Keratinocyte (primary cell): ENCODE data around the gene SNN. TPM values are rescaled to one million over a fixed set of nuclear protein-coding genes. Genes with fewer than 3 reads are reported as not detected.

Experiments used
- DNase-seq: peaks from one replicate; pipeline ENCODE4 v3.0.0-alpha.2; 2011; ENCODE audit warnings: low read depth, missing footprints, low spot score
- FAIRE-seq: peaks from 2 replicates; lab custom pipeline; 2011; peaks lifted over from hg19 to GRCh38; lab: Jason Lieb, UNC
- H2AFZ ChIP-seq: 2 replicates; pipeline ENCODE4 v1.6.0; 2012; ENCODE audit warnings: low read length, control low read depth, inconsistent platforms; ENCODE audit not compliant: control insufficient read depth
- H3K27ac ChIP-seq: 2 replicates; pipeline ENCODE4 v1.5.1; 2011; ENCODE audit warnings: low read length; ENCODE audit not compliant: control insufficient read depth, insufficient read depth
- H3K27me3 ChIP-seq: 3 replicates; pipeline ENCODE4 v1.6.0; 2011; ENCODE audit warnings: low read length; ENCODE audit not compliant: control insufficient read depth, insufficient read depth; ENCODE audit errors: extremely low read depth
- H3K36me3 ChIP-seq, 2 experiments: 2 replicates in 1 of 2; 3 replicates in 1 of 2; pipeline ENCODE4 v1.5.1; 2011; ENCODE audit warnings: low read length in 2 of 2, mild to moderate bottlenecking in 1 of 2; ENCODE audit not compliant: control insufficient read depth in 2 of 2, insufficient read depth in 2 of 2; ENCODE audit errors: extremely low read depth in 1 of 2
- H3K4me1 ChIP-seq: 3 replicates; pipeline ENCODE4 v1.5.1; 2011; ENCODE audit warnings: low read length; ENCODE audit not compliant: control insufficient read depth, insufficient read depth; ENCODE audit errors: extremely low read depth
- H3K4me2 ChIP-seq: 3 replicates; pipeline ENCODE4 v1.6.0; 2011; ENCODE audit warnings: low read depth, low read length; ENCODE audit not compliant: control insufficient read depth, insufficient read depth; ENCODE audit errors: extremely low read depth
- H3K4me3 ChIP-seq, 3 experiments: fragments of 200-600 bp in 1 of 3; sonication (generic) in 1 of 3; 2 replicates in 2 of 3; 3 replicates in 1 of 3; pipeline ENCODE4 v1.5.1; 2011 to 2016; ENCODE audit warnings: low read length in 3 of 3, mild to moderate bottlenecking in 3 of 3, control low read depth in 2 of 3, inconsistent platforms in 1 of 3, low read depth in 1 of 3, mixed read lengths in 1 of 3, mixed run types in 1 of 3, moderate library complexity in 1 of 3; ENCODE audit not compliant: control insufficient read depth in 2 of 3, insufficient read depth in 2 of 3; ENCODE audit errors: extremely low read depth in 1 of 3
- H3K79me2 ChIP-seq: 2 replicates; pipeline ENCODE4 v1.6.0; 2012; ENCODE audit warnings: low read length; ENCODE audit not compliant: control insufficient read depth, insufficient read depth
- H3K9ac ChIP-seq: 3 replicates; pipeline ENCODE4 v1.6.0; 2011; ENCODE audit warnings: low read length; ENCODE audit not compliant: control insufficient read depth, insufficient read depth; ENCODE audit errors: extremely low read depth
- H3K9me1 ChIP-seq: 3 replicates; pipeline ENCODE4 v1.6.0; 2011; ENCODE audit warnings: low read length; ENCODE audit not compliant: control insufficient read depth, insufficient read depth; ENCODE audit errors: extremely low read depth
- H3K9me3 ChIP-seq: 2 replicates; pipeline ENCODE4 v1.5.1; 2012; ENCODE audit warnings: low read depth, low read length; ENCODE audit not compliant: control insufficient read depth
- H4K20me1 ChIP-seq: 3 replicates; pipeline ENCODE4 v1.6.0; 2011; ENCODE audit warnings: low read length; ENCODE audit not compliant: control insufficient read depth, insufficient read depth; ENCODE audit errors: extremely low read depth
- CTCF ChIP-seq, 3 experiments: IDR thresholded peaks in 1 of 3; conservative IDR thresholded peaks in 1 of 3; optimal IDR thresholded peaks in 1 of 3; 2 replicates in 2 of 3; 3 replicates in 1 of 3; pipeline versions ENCODE3 to v1.5.1; 2011; ENCODE audit warnings: low read length in 3 of 3, mild to moderate bottlenecking in 3 of 3, moderate library complexity in 2 of 3, control low read depth in 1 of 3, inconsistent platforms in 1 of 3; ENCODE audit not compliant: insufficient read depth in 2 of 3; ENCODE audit errors: extremely low read depth in 1 of 3
- EZH2 ChIP-seq: IDR thresholded peaks from one replicate; pipeline ENCODE4 v1.6.1; 2012; ENCODE audit warnings: inconsistent platforms, mild to moderate bottlenecking, low read length, moderate library complexity
- dilution Hi-C: fragments of 300-500 bp; cut with MboI; formaldehyde crosslinking; loops from one replicate; pipeline ENCODE4 v1.7.0; 2020; ENCODE audit warnings: low sequenced_read_pairs; ENCODE audit not compliant: extremely low pct_ligation_motif_present
- polyA plus RNA-seq, 5 experiments: library from polyadenylated mRNA; depleted of rRNA in 3 of 5; stranded (reverse) in 3 of 5; stranded (forward) in 1 of 5; unstranded in 1 of 5; fragments of >200 nt; gene quantifications; 1 replicate in 1 of 5; 2 replicates in 3 of 5; 3 replicates in 1 of 5; pipeline versions ENCODE4 v1.2.1 to v1.2.3, GENCODE V29; 2011 to 2012; ENCODE audit warnings: missing spikeins in 2 of 5, low read depth in 1 of 5, low replicate concordance in 1 of 5

The SNN gene
- polyA plus RNA-seq, 1 donor (not counting 4 experiments of a cell fraction or from before 2014, with no cell fraction given): 15.9 TPM

- dilution Hi-C loops: no loop called here
- TF ChIP-seq CTCF (optimal IDR thresholded peaks at IDR 0.05 in 1 of 3, IDR thresholded peaks at IDR 0.05 in 1 of 3, conservative IDR thresholded peaks at IDR 0.05 in 1 of 3; ENCODE audit: extremely low read depth in 1 of 3, insufficient read depth in 2 of 3, low read length in 3 of 3): no peak
- no peak for TF ChIP-seq EZH2
- no peaks in the 10 kb centered on the region for H3K27me3 ChIP-seq
- H3K79me2 ChIP-seq: peaks cover 12% of the 10 kb centered on the region
- H3K4me1 ChIP-seq: peaks cover 20% of the 10 kb centered on the region
- FAIRE-seq (no peak), DNase-seq (no peak)
- H4K20me1 ChIP-seq: peaks cover 6% of the 10 kb centered on the region
- H3K9ac ChIP-seq: no peak overlapping the region
- H3K9me1 ChIP-seq: no peaks in the 10 kb centered on the region
- no peaks in the 10 kb centered on the region for H3K9me3 ChIP-seq
- H2AFZ ChIP-seq: no peak overlapping the region
- peaks cover 0 to 6% of the 10 kb centered on the region in 2 experiments for H3K36me3 ChIP-seq
- H3K4me3 ChIP-seq: no peak overlapping the region
- no peak overlapping the region for H3K4me2 ChIP-seq
- H3K27ac ChIP-seq: no peak overlapping the region
These were observed 3.4 kb downstream of the SNN start for GRCh38 chr16:11671676-11672075.

GRCh38 chr16:11672206-11673090 lies 4.2 kb downstream of the SNN start:
- no peak overlapping the region for H2AFZ ChIP-seq
- DNase-seq: no peak
- H3K36me3 ChIP-seq: peaks cover 0 to 6% of the 10 kb centered on the region in 2 experiments
- H3K4me3 ChIP-seq: no peak overlapping the region
- peaks cover 28% of the 10 kb centered on the region for H3K4me1 ChIP-seq
- no peaks in the 10 kb centered on the region for H3K27me3 ChIP-seq
- H3K9me3 ChIP-seq: no peaks in the 10 kb centered on the region
- TF ChIP-seq CTCF (optimal IDR thresholded peaks at IDR 0.05 in 1 of 3, IDR thresholded peaks at IDR 0.05 in 1 of 3, conservative IDR thresholded peaks at IDR 0.05 in 1 of 3; ENCODE audit: extremely low read depth in 1 of 3, insufficient read depth in 2 of 3, low read length in 3 of 3): no peak
- no peak for TF ChIP-seq EZH2
- dilution Hi-C loops: no loop called here
- no peaks in the 10 kb centered on the region for H3K9me1 ChIP-seq
- FAIRE-seq: no peak
- peaks cover 6% of the 10 kb centered on the region for H4K20me1 ChIP-seq
- no peak overlapping the region for H3K9ac ChIP-seq
- H3K4me2 ChIP-seq: no peak overlapping the region
- H3K79me2 ChIP-seq: peaks cover 12% of the 10 kb centered on the region
- H3K27ac ChIP-seq: no peak overlapping the region
